Liver (tissue), 9 donors: ENCODE data around the gene ULK4. TPM values are rescaled to one million over a fixed set of nuclear protein-coding genes. Genes with fewer than 3 reads are reported as not detected.
"Not testable (repeated sequence)": the region's sequence is repeated elsewhere in the genome, so short reads cannot be mapped to it uniquely, and the experiment has no call there.

ENCODE experiments used
- DNase-seq: peaks from one replicate; pipeline ENCODE4 v3.0.0-alpha.2; 2017; ENCODE audit warnings: low spot score
- H3K27ac ChIP-seq, 2 donors: one replicate each; pipeline ENCODE4 v1.7.0; 2013; ENCODE audit warnings: inconsistent platforms in 2 of 2, low read length in 2 of 2, control low read depth in 1 of 2, low read depth in 1 of 2, mild to moderate bottlenecking in 1 of 2
- H3K27me3 ChIP-seq, 4 donors: one replicate each; pipeline versions ENCODE4 v1.6.1 to v1.7.0; 2013; ENCODE audit warnings: low read length in 3 of 4, inconsistent platforms in 1 of 4, mild to moderate bottlenecking in 1 of 4, moderate library complexity in 1 of 4; ENCODE audit not compliant: control insufficient read depth in 4 of 4, insufficient read depth in 4 of 4
- H3K36me3 ChIP-seq, 4 donors: one replicate each; pipeline versions ENCODE4 v1.6.1 to v1.7.0; 2013; ENCODE audit warnings: low read length in 3 of 4, mild to moderate bottlenecking in 3 of 4, low read depth in 1 of 4, moderate library complexity in 1 of 4; ENCODE audit not compliant: control insufficient read depth in 4 of 4, insufficient read depth in 3 of 4
- H3K4me1 ChIP-seq, 4 donors: one replicate each; pipeline versions ENCODE4 v1.6.1 to v1.7.0; 2013; ENCODE audit warnings: low read length in 3 of 4, mild to moderate bottlenecking in 3 of 4, moderate library complexity in 1 of 4; ENCODE audit not compliant: control insufficient read depth in 4 of 4, insufficient read depth in 4 of 4
- H3K4me3 ChIP-seq, 3 donors: one replicate each; pipeline versions ENCODE4 v1.6.1 to v1.7.0; 2013; ENCODE audit warnings: low read length in 3 of 3, control low read depth in 1 of 3, low read depth in 1 of 3, mild to moderate bottlenecking in 1 of 3
- H3K9ac ChIP-seq, 2 donors: one replicate each; pipeline ENCODE4 v1.7.0; 2013; ENCODE audit warnings: low read length in 2 of 2, mild to moderate bottlenecking in 2 of 2, moderate library complexity in 2 of 2, control low read depth in 1 of 2, low read depth in 1 of 2
- H3K9me3 ChIP-seq, 4 donors: one replicate each; pipeline versions ENCODE4 v1.6.1 to v1.7.0; 2013; ENCODE audit warnings: low read length in 3 of 4; ENCODE audit not compliant: control insufficient read depth in 4 of 4
- EGR1 ChIP-seq, 2 donors: IDR thresholded peaks; 2 replicates each; pipeline ENCODE4 v1.6.1; 2016 to 2018; ENCODE audit warnings: antibody characterized with exemption in 2 of 2, low read depth in 2 of 2
- HNF4A ChIP-seq, 2 donors: conservative IDR thresholded peaks; 2 replicates each; pipeline ENCODE4 v1.6.1; 2016; ENCODE audit warnings: antibody characterized with exemption in 2 of 2, mild to moderate bottlenecking in 2 of 2
- HNF4G ChIP-seq: IDR thresholded peaks from 2 replicates; pipeline ENCODE4 v1.6.1; 2016; ENCODE audit warnings: antibody characterized with exemption
- JUND ChIP-seq, 2 donors: IDR thresholded peaks; 2 replicates each; pipeline ENCODE4 v1.6.1; 2016; ENCODE audit warnings: antibody characterized with exemption in 2 of 2
- NR2F2 ChIP-seq: IDR thresholded peaks from 2 replicates; pipeline ENCODE4 v1.6.1; 2016; ENCODE audit warnings: antibody characterized with exemption
- SP1 ChIP-seq: IDR thresholded peaks from 2 replicates; pipeline ENCODE4 v1.6.1; 2018; ENCODE audit warnings: antibody characterized with exemption, mild to moderate bottlenecking
- WGBS: extraction: QIAGEN DNeasy Blood & Tissue Kit; methylation state at CpG from one replicate; pipeline ENCODE4 v1.1.7; 2013; 5-methylcytosine and 5-hydroxymethylcytosine counted together
- polyA plus RNA-seq, 2 donors: library from polyadenylated mRNA; stranded (reverse) in 1 of 2; unstranded in 1 of 2; fragments of 200-250 nt in 1 of 2; fragments of >200 nt in 1 of 2; fragmentation: Nextera tagmentation in 1 of 2; extraction: Ambion mirVana in 1 of 2; gene quantifications; one replicate each; pipeline versions ENCODE4 v1.2.1 to v1.2.3, GENCODE V29; 2013 to 2015
- total RNA-seq, 2 donors: library from RNA; depleted of rRNA; stranded (reverse); fragments of >200 nt; gene quantifications; one replicate each; pipeline ENCODE4 v1.2.3, GENCODE V29; 2014
- TF ChIP-seq, protein P1 (sequence below): fragments of 150-350 bp; IDR thresholded peaks from 2 replicates; pipeline ENCODE4 v1.5.1; 2017; ENCODE audit warnings: improper control_type of control experiment, low read depth, low read length; ENCODE audit not compliant: missing input control
- TF ChIP-seq, protein P2 (sequence below): IDR thresholded peaks from 2 replicates; pipeline ENCODE4 v1.6.1; 2016; ENCODE audit warnings: antibody characterized with exemption, mild to moderate bottlenecking
- TF ChIP-seq, protein P3 (sequence below): IDR thresholded peaks from 2 replicates; pipeline ENCODE4 v1.6.1; 2016; ENCODE audit warnings: antibody characterized with exemption
- TF ChIP-seq, protein P4 (sequence below): IDR thresholded peaks from 2 replicates; pipeline ENCODE4 v1.6.1; 2016; ENCODE audit warnings: antibody characterized with exemption
- donor health status: healthy.
- donor health status: healthy.
- donor health status: healthy.
- donor health status: healthy.
- donor health status: healthy.

Gene ULK4
- total and polyA plus RNA-seq, 4 donors = 1.1 to 11.5 (median 3.2) TPM

DNA sequence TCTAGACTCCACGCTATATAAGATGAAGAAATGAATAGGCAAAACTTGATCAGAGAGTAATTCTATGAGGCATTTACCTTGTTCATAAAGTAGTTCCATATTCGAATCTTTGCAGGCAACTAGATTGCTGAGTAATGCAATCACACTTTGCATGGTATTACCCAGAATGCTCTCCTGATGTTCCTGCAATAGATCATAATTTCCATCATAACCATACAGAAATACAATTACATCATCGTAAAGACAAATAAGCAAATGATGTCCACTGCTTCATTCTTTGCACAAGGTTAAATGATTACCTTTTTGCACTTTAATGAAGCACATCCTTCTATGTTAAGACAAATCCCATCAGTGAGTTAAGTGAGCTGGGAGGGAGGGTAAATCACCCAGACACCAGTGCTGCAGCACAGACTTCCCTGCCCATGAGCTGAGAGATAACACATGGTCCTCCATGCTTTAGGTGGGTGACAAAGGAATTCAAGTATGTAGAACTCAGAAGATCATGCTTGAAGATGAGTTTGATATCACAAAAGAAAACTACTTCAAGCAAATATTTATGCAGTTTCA lies 395.9 kb downstream of the ULK4 start:
- no peak for DNase-seq
- H3K4me3 ChIP-seq = no peak overlapping the region
- H3K36me3 ChIP-seq = no peaks in the 10 kb centered on the region
- H3K27ac ChIP-seq = no peak overlapping the region
- H3K4me1 ChIP-seq = no peaks in the 10 kb centered on the region
- no peaks in the 10 kb centered on the region for H3K9me3 ChIP-seq
- TF ChIP-seq HNF4G = no peak
- TF ChIP-seq, protein P1, sequence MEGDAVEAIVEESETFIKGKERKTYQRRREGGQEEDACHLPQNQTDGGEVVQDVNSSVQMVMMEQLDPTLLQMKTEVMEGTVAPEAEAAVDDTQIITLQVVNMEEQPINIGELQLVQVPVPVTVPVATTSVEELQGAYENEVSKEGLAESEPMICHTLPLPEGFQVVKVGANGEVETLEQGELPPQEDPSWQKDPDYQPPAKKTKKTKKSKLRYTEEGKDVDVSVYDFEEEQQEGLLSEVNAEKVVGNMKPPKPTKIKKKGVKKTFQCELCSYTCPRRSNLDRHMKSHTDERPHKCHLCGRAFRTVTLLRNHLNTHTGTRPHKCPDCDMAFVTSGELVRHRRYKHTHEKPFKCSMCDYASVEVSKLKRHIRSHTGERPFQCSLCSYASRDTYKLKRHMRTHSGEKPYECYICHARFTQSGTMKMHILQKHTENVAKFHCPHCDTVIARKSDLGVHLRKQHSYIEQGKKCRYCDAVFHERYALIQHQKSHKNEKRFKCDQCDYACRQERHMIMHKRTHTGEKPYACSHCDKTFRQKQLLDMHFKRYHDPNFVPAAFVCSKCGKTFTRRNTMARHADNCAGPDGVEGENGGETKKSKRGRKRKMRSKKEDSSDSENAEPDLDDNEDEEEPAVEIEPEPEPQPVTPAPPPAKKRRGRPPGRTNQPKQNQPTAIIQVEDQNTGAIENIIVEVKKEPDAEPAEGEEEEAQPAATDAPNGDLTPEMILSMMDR = no peak
- no peaks in the 10 kb centered on the region for H3K27me3 ChIP-seq
- WGBS = 91% methylated on average over 3 of the region's 3 CpGs
- H3K9ac ChIP-seq = no peak overlapping the region

DNA sequence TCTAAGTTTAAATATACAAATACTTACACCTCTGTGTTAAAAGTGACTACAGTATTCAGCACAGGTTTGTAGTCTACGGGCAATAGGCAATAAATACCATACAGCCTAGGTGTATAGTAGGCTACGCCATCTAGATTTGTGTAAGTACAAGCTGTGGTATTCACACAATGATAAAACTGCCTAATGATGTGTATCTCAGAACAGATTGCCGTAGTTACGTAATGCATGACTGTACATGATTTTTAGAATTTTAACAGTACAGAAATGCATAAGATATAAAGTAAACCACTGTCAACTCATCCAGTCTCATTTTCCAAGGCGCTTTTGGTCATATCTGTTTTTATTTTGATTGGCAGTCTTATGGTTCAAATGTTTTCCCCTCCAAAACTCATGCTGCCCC lies 396.9 kb downstream of the ULK4 start:
- TF ChIP-seq NR2F2 (no peak), JUND (IDR thresholded peaks at IDR 0.05) (no peak), EGR1 (IDR thresholded peaks at IDR 0.05; ENCODE audit: low read depth in 2 of 2) (no peak)
- H3K27me3 ChIP-seq = no peaks in the 10 kb centered on the region
- no peaks in the 10 kb centered on the region for H3K4me1 ChIP-seq
- no peak for DNase-seq
- WGBS = 97% methylated on average over 5 of the region's 5 CpGs
- H3K36me3 ChIP-seq = no peaks in the 10 kb centered on the region
- no peak overlapping the region for H3K27ac ChIP-seq
- no peaks in the 10 kb centered on the region for H3K9me3 ChIP-seq
- H3K9ac ChIP-seq = no peak overlapping the region
- no peak overlapping the region for H3K4me3 ChIP-seq

DNA sequence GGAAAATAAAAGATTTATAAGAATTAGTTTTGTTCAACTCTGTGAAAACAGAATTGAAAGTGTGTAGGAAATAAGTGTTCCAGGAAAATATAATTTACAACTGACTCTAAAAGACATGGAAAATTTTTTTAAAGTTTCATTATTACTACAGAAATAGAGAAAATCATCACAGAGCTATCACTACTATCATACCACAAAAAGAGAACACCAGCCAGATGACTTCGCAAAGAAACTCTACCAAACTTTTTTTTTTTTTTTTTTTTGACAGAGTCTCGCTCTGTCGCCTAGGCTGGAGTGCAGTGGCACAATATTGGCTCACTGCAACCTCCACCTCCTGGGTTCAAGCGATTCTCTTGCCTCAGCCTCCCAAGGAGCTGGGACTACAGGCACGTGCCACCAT lies 405.7 kb downstream of the ULK4 start:
- WGBS = 90% methylated on average over 5 of the region's 5 CpGs
- H3K27me3 ChIP-seq = not testable (repeated sequence)

DNA sequence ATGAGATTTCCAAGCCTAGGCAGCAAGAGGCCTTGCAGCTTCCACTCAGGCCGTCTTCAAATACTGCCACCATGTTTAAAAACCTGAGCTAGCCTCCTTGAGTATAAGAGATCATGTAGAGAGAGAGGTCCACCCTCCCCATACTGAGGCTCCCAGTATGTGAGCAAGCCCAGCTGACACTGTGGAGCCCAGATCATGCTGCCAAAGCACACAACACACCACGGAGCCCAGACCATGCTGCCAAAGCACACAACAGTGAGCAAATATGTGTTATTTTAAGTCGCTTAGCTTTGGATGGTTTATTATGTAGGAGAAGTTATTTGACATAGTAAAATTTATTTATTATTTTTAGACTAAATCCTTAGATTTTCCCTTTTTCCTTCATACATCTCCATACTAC lies 428.9 kb downstream of the ULK4 start:
- no peak for DNase-seq

More for the DNA sequence above, 405.7 kb downstream of the ULK4 start:
- not testable (repeated sequence) for DNase-seq, H3K4me3 ChIP-seq, H3K36me3 ChIP-seq, H3K9ac ChIP-seq, H3K27ac ChIP-seq, H3K9me3 ChIP-seq, H3K4me1 ChIP-seq

More for the DNA sequence above, 428.9 kb downstream of the ULK4 start:
- Histone ChIP-seq H3K4me3 (no peak overlapping the region), H3K27ac (no peak overlapping the region), H3K9me3 (no peaks in the 10 kb centered on the region), H3K27me3 (no peaks in the 10 kb centered on the region), H3K9ac (no peak overlapping the region), H3K36me3 (no peaks in the 10 kb centered on the region), H3K4me1 (no peaks in the 10 kb centered on the region)
- 56% methylated on average over 3 of the region's 3 CpGs for WGBS
- TF ChIP-seq, protein P2, sequence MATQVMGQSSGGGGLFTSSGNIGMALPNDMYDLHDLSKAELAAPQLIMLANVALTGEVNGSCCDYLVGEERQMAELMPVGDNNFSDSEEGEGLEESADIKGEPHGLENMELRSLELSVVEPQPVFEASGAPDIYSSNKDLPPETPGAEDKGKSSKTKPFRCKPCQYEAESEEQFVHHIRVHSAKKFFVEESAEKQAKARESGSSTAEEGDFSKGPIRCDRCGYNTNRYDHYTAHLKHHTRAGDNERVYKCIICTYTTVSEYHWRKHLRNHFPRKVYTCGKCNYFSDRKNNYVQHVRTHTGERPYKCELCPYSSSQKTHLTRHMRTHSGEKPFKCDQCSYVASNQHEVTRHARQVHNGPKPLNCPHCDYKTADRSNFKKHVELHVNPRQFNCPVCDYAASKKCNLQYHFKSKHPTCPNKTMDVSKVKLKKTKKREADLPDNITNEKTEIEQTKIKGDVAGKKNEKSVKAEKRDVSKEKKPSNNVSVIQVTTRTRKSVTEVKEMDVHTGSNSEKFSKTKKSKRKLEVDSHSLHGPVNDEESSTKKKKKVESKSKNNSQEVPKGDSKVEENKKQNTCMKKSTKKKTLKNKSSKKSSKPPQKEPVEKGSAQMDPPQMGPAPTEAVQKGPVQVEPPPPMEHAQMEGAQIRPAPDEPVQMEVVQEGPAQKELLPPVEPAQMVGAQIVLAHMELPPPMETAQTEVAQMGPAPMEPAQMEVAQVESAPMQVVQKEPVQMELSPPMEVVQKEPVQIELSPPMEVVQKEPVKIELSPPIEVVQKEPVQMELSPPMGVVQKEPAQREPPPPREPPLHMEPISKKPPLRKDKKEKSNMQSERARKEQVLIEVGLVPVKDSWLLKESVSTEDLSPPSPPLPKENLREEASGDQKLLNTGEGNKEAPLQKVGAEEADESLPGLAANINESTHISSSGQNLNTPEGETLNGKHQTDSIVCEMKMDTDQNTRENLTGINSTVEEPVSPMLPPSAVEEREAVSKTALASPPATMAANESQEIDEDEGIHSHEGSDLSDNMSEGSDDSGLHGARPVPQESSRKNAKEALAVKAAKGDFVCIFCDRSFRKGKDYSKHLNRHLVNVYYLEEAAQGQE = no peak
- TF ChIP-seq, protein P3, sequence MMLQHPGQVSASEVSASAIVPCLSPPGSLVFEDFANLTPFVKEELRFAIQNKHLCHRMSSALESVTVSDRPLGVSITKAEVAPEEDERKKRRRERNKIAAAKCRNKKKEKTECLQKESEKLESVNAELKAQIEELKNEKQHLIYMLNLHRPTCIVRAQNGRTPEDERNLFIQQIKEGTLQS = no peak
- TF ChIP-seq, protein P4, sequence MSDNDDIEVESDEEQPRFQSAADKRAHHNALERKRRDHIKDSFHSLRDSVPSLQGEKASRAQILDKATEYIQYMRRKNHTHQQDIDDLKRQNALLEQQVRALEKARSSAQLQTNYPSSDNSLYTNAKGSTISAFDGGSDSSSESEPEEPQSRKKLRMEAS = peak; percentile 18
- TF ChIP-seq JUND (IDR thresholded peaks at IDR 0.05) (no peak), SP1 (no peak), HNF4A (conservative IDR thresholded peaks at IDR 0.05) (no peak)
